LNCAP (cell line): ENCODE data around the gene CD200.
A peak's percentile ranks its signal among the peaks of the same experiment; 100 is the strongest.

Experiments
- CTCF ChIP-seq: fragments of 450-650 bp; IDR thresholded peaks from 2 replicates; pipeline ENCODE4 v1.5.1; 2017; ENCODE audit warnings: mild to moderate bottlenecking

CD200 gene

GRCh38 chr3:112333002-112333380 is at the start of gene CD200:
TSS of gene CD200 (plus strand) at chr3:112333156. CDS start at chr3:112333213, 57 bp downstream.
- TF ChIP-seq CTCF, result no peak

GRCh38 chr3:112289011-112289410 is 43.9 kb upstream of the CD200 start:
- TF ChIP-seq CTCF, result no peak

- peak; percentile 67 for TF ChIP-seq CTCF
Measured at GRCh38 chr3:112293368-112294321, 39.3 kb upstream of the CD200 start, which contains the start of gene SLC9C1. TSS of gene SLC9C1 (minus strand) at chr3:112294216. CDS start at chr3:112286791, 7,425 bp downstream.

GRCh38 chr3:112297714-112298113 is 35.2 kb upstream of the CD200 start:
- no peak for TF ChIP-seq CTCF

GRCh38 chr3:112298781-112299180 is 34.2 kb upstream of the CD200 start:
- TF ChIP-seq CTCF, result no peak

GRCh38 chr3:112302150-112302830 is 30.7 kb upstream of the CD200 start:
- no peak for TF ChIP-seq CTCF

GRCh38 chr3:112302881-112303763 is 29.8 kb upstream of the CD200 start:
- no peak for TF ChIP-seq CTCF
